Adrenal gland (tissue), 12 donors: ENCODE measurements around the gene MAP3K15. TPM values are rescaled to one million over a fixed set of nuclear protein-coding genes. Genes with fewer than 3 reads are reported as not detected.

Experiments
- DNase-seq, 7 donors: peaks; one replicate each; pipeline ENCODE4 v3.0.0-alpha.2; 2019 to 2020
- H3K27ac ChIP-seq, 5 donors: fragments of 200-600 bp; sonication (generic) in 4 of 5; 1 replicate in 3 of 5; 2 replicates in 2 of 5; pipeline versions ENCODE4 v1.5.1 to v1.8.0; 2016 to 2020; ENCODE audit warnings: mild to moderate bottlenecking in 1 of 5
- H3K27me3 ChIP-seq: fragments of 200-600 bp; 2 replicates; pipeline ENCODE4 v1.8.0; 2021
- H3K36me3 ChIP-seq, 2 donors: fragments of 200-600 bp; replicated peaks in 1 of 2; 1 replicate in 1 of 2; 2 replicates in 1 of 2; pipeline versions ENCODE4 v1.5.1 to v1.8.0; 2018 to 2022
- H3K4me1 ChIP-seq, 2 donors: fragments of 200-600 bp; replicated peaks in 1 of 2; 1 replicate in 1 of 2; 2 replicates in 1 of 2; pipeline versions ENCODE4 v1.5.1 to v1.8.0; 2018 to 2021
- H3K4me3 ChIP-seq, 4 donors: fragments of 200-600 bp; sonication (generic) in 3 of 4; one replicate each; pipeline ENCODE4 v1.5.1; 2016 to 2018
- H3K9me3 ChIP-seq, 3 donors: fragments of 200-600 bp; sonication (generic) in 1 of 3; replicated peaks in 1 of 3; 1 replicate in 2 of 3; 2 replicates in 1 of 3; pipeline versions ENCODE4 v1.5.1 to v1.8.0; 2016 to 2021
- CTCF ChIP-seq, 6 experiments: fragments of 450-650 bp in 4 of 6; fragments of 200-600 bp in 2 of 6; sonication (generic) in 1 of 6; IDR thresholded peaks; 1 replicate in 5 of 6; 2 replicates in 1 of 6; pipeline versions ENCODE4 v1.5.1 to v1.8.0; 2016 to 2021; ENCODE audit warnings: antibody characterized with exemption in 6 of 6, mild to moderate bottlenecking in 2 of 6, moderate library complexity in 1 of 6
- POLR2A ChIP-seq, 2 donors: fragments of 450-650 bp; IDR thresholded peaks; one replicate each; pipeline ENCODE4 v1.6.1; 2017; ENCODE audit warnings: antibody characterized with exemption in 2 of 2, mild to moderate bottlenecking in 2 of 2, moderate library complexity in 1 of 2
- whole genome bisulfite sequencing, 4 donors: extraction: QIAGEN DNeasy Blood & Tissue Kit in 2 of 4; methylation state at CpG; one replicate each; pipeline versions ENCODE4 v1.1.5 to v1.1.7; 2013 to 2017; 5-methylcytosine and 5-hydroxymethylcytosine counted together
- intact Hi-C, 2 donors: fragments of 100-400 bp; cut with DNase I; formaldehyde crosslinking; loops; one replicate each; pipeline versions ENCODE4 v1.14.1 to v1.15.0; 2022 to 2023
- polyA plus RNA-seq, 3 donors: library from polyadenylated mRNA; stranded (reverse); fragments of 200-250 nt in 2 of 3; fragments of 350-450 nt in 1 of 3; fragmentation: Illumina TruSeq in 1 of 3; extraction: RNeasy Lipid Tissue Mini Kit (QIAGEN cat#74804) in 1 of 3; gene quantifications; one replicate each; pipeline ENCODE4 v1.2.3, GENCODE V29; 2013 to 2014
- total RNA-seq, 9 donors: library from RNA; depleted of rRNA in 4 of 9; stranded (reverse); fragments of >200 nt in 4 of 9; fragments of 120-200 nt in 1 of 9; fragmentation: NEBNext Ultra II Directional in 1 of 9; extraction: Animal tissue kit (Norgen Biotek cat#: 25700) in 1 of 9; gene quantifications; one replicate each; pipeline versions ENCODE4 v1.1.0 to v1.2.4, GENCODE V29; 2013 to 2023
- donor health status: healthy with polysubstance abuse.
- donor health status: Bipolar disorder and iron deficiency.
- donor health status: DM: yes; HTN: yes; CAD: no.
- donor health status: DM: no; HTN: no; CAD: no.
- donor health status: DM: no; HTN: no; CAD: no.
- donor health status: DM: yes; HTN: yes; CAD: no.

The MAP3K15 gene
- total and polyA plus RNA-seq, 12 donors: 28.9 to 92.3 (median 67.9) TPM

GRCh38 chrX:19392078-19392477 lies 123.2 kb downstream of the MAP3K15 start:
- DNase-seq: no peak
- no peaks in the 10 kb centered on the region for H3K36me3 ChIP-seq
- H3K27ac ChIP-seq: no peak overlapping the region
- no peak overlapping the region for H3K4me3 ChIP-seq
- WGBS, 4 donors: 83 to 97% (median 86%) methylated on average over 5 to 12 of the region's 12 CpGs
- H3K9me3 ChIP-seq: no peaks in the 10 kb centered on the region
- intact Hi-C loops: no loop called here
- H3K4me1 ChIP-seq: no peaks in the 10 kb centered on the region
- TF ChIP-seq POLR2A (IDR thresholded peaks at IDR 0.05) (no peak), CTCF (IDR thresholded peaks at IDR 0.05) (no peak)
- H3K27me3 ChIP-seq: no peaks in the 10 kb centered on the region

DNA sequence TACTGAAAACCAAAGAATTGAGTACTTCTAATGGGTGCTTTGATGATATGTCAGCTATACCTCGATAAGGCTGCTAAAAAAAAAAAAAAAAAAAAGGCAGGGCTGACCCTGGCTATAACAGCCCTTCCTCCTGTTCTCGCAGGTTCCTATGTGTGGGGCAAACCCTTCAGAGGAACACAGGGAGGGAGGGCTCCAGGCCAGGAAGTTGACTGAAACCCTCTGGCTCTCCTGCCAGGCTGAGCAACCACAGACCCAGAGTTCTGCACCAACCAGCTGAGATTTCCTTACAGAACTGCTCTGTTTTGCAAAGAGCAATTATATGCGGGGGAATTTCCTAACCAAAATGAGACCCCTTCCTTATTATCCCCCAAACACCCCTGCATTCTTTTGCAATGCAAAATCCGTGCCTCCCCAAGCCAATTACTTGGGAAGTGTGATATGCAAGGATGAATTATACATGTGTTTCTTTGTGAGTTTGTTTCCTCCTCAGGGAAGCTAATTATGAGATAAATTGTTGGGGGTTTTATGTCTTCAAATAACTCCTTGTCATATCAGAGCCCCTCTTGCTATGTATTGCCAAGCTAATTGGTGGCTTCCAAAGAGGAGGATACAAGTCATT lies 126.0 kb downstream of the MAP3K15 start:
- DNase-seq: no peak
- Histone ChIP-seq H3K4me3 (no peak overlapping the region), H3K27me3 (no peaks in the 10 kb centered on the region), H3K4me1 (no peaks in the 10 kb centered on the region), H3K9me3 (no peaks in the 10 kb centered on the region), H3K36me3 (no peaks in the 10 kb centered on the region), H3K27ac (no peak overlapping the region)
- TF ChIP-seq POLR2A (IDR thresholded peaks at IDR 0.05) (no peak), CTCF (IDR thresholded peaks at IDR 0.05) (no peak)
- intact Hi-C loops: no loop called here
- WGBS, 4 donors: 43 to 51% (median 47%) methylated on average over 4 of the region's 4 CpGs

- no peaks in the 10 kb centered on the region for H3K4me1 ChIP-seq
- H3K27ac ChIP-seq: no peak overlapping the region
- no peaks in the 10 kb centered on the region for H3K27me3 ChIP-seq
- DNase-seq: no peak
- intact Hi-C loops: no loop called here
- 77 to 94% (median 84%) methylated on average over 7 to 8 of the region's 8 CpGs for WGBS, 4 donors
- TF ChIP-seq POLR2A (IDR thresholded peaks at IDR 0.05) (no peak), CTCF (IDR thresholded peaks at IDR 0.05) (no peak)
- no peaks in the 10 kb centered on the region for H3K9me3 ChIP-seq
- H3K36me3 ChIP-seq: no peaks in the 10 kb centered on the region
- no peak overlapping the region for H3K4me3 ChIP-seq
Measured at GRCh38 chrX:19388741-19389140, 126.6 kb downstream of the MAP3K15 start.

GRCh38 chrX:19388064-19388679 lies 127.1 kb downstream of the MAP3K15 start:
- 77 to 86% (median 83%) methylated on average over 6 to 13 of the region's 13 CpGs for WGBS, 4 donors
- no peak for TF ChIP-seq CTCF (IDR thresholded peaks at IDR 0.05)
- no peak for TF ChIP-seq POLR2A (IDR thresholded peaks at IDR 0.05)
- H3K4me3 ChIP-seq: no peak overlapping the region
- no peak overlapping the region for H3K27ac ChIP-seq
- H3K36me3 ChIP-seq: no peaks in the 10 kb centered on the region
- H3K9me3 ChIP-seq: no peaks in the 10 kb centered on the region
- no peaks in the 10 kb centered on the region for H3K27me3 ChIP-seq
- intact Hi-C loops: no loop called here
- H3K4me1 ChIP-seq: no peaks in the 10 kb centered on the region
- DNase-seq: no peak
